Activated T-cell treated with anti-CD3 and anti-CD28 coated beads for 1 hour (primary cell): ENCODE data around the gene PBX4.

Experiments used
- DNase-seq: peaks from one replicate; pipeline ENCODE4 v3.0.0-alpha.2; 2020; ENCODE audit warnings: low read depth

PBX4 gene

GRCh38 chr19:19553670-19554069, 64.8 kb downstream of the PBX4 start:
- no peak for DNase-seq

- no peak for DNase-seq
These were observed 65.7 kb downstream of the PBX4 start for GRCh38 chr19:19552798-19553197.

- DNase-seq = no peak
These were observed 66.7 kb downstream of the PBX4 start for GRCh38 chr19:19551853-19552192.

GRCh38 chr19:19550972-19551852, 67.3 kb downstream of the PBX4 start:
- no peak for DNase-seq

GRCh38 chr19:19550485-19550929, 68.0 kb downstream of the PBX4 start:
- no peak for DNase-seq

GRCh38 chr19:19549804-19550464, 68.6 kb downstream of the PBX4 start:
- DNase-seq = no peak

- DNase-seq = no peak
These were observed 69.3 kb downstream of the PBX4 start for GRCh38 chr19:19548915-19549759.

GRCh38 chr19:19547674-19548336, 70.7 kb downstream of the PBX4 start:
- DNase-seq = no peak

GRCh38 chr19:19546751-19547162, 71.7 kb downstream of the PBX4 start:
- DNase-seq = no peak

GRCh38 chr19:19545707-19546106, 72.8 kb downstream of the PBX4 start:
- no peak for DNase-seq

GRCh38 chr19:19544954-19545591, 73.4 kb downstream of the PBX4 start:
- DNase-seq = no peak

GRCh38 chr19:19544257-19544953, 74.1 kb downstream of the PBX4 start:
- DNase-seq = no peak

GRCh38 chr19:19543640-19544039, 74.8 kb downstream of the PBX4 start:
- DNase-seq = no peak

- no peak for DNase-seq
These were observed 75.4 kb downstream of the PBX4 start for GRCh38 chr19:19543101-19543500.

GRCh38 chr19:19542507-19542906, 76.0 kb downstream of the PBX4 start:
- DNase-seq = no peak

- DNase-seq = no peak
These were observed 76.9 kb downstream of the PBX4 start for GRCh38 chr19:19541616-19542015.

- peak; percentile 67 for DNase-seq
These were observed 77.6 kb downstream of the PBX4 start for GRCh38 chr19:19540715-19541515.

GRCh38 chr19:19540064-19540714, 78.3 kb downstream of the PBX4 start:
- DNase-seq = peak; percentile 44

- DNase-seq = no peak
These were observed 78.8 kb downstream of the PBX4 start for GRCh38 chr19:19539698-19540063.

GRCh38 chr19:19538785-19539166, 79.7 kb downstream of the PBX4 start:
- no peak for DNase-seq
